WTC11 (cell line): ENCODE results near the gene DUSP11. TPM values are rescaled to one million over a fixed set of nuclear protein-coding genes. Genes with fewer than 3 reads are reported as not detected.
A peak's percentile ranks its signal among the peaks of the same experiment; 100 is the strongest.

ENCODE experiments used
- ATAC-seq: fragments of 200-7000 bp; cut with Tn5 transposase; 2 replicates; pipeline ENCODE4 v1.10.0; 2021; ENCODE audit warnings: mild to moderate bottlenecking, moderate library complexity
- CTCF ChIA-PET: fragments of 300-600 bp; sonication (Branson Sonifier 250); formaldehyde crosslinking; loops from one replicate; lab custom pipeline; 2021; ENCODE audit warnings: antibody characterized with exemption; lab: Charles Lee
- POLR2A ChIA-PET: fragments of 350-600 bp; sonication (Branson Sonifier 250); formaldehyde crosslinking; loops from one replicate; lab custom pipeline; 2021; ENCODE audit warnings: antibody characterized with exemption; lab: Charles Lee
- DNase-seq: peaks from one replicate; pipeline ENCODE4 v3.0.0; 2021; ENCODE audit warnings: low spot score
- H3K27ac Mint-ChIP-seq: 2 replicates; pipeline ENCODE4 v1.8.0; 2021; ENCODE audit warnings: mixed read lengths
- H3K27me3 Mint-ChIP-seq: 2 replicates; pipeline ENCODE4 v1.8.0; 2021; ENCODE audit warnings: low read depth, mild to moderate bottlenecking, moderate library complexity, mixed read lengths
- H3K36me3 Mint-ChIP-seq: 2 replicates; pipeline ENCODE4 v1.8.0; 2021; ENCODE audit warnings: mixed read lengths
- H3K4me1 Mint-ChIP-seq: 2 replicates; pipeline ENCODE4 v1.8.0; 2022; ENCODE audit warnings: mixed read lengths
- H3K4me3 Mint-ChIP-seq: 2 replicates; pipeline ENCODE4 v1.8.0; 2021; ENCODE audit warnings: mild to moderate bottlenecking, moderate library complexity, mixed read lengths
- H3K9me3 Mint-ChIP-seq: 2 replicates; pipeline ENCODE4 v1.8.0; 2021; ENCODE audit warnings: mixed read lengths
- ERG ChIP-seq: fragments of 250-450 bp; sonication (Bioruptor Pico); IDR thresholded peaks from 2 replicates; pipeline ENCODE4 v1.8.0; 2021; ENCODE audit warnings: mild to moderate bottlenecking
- FOXK1 ChIP-seq: sonication (generic); formaldehyde crosslinking; IDR thresholded peaks from 2 replicates; pipeline ENCODE4 v1.8.0; 2022; ENCODE audit warnings: mild to moderate bottlenecking, moderate library complexity, missing genetic modification reagents
- HMGXB4 ChIP-seq: sonication (generic); formaldehyde crosslinking; IDR thresholded peaks from 2 replicates; pipeline ENCODE4 v1.8.1; 2023; ENCODE audit warnings: mild to moderate bottlenecking, moderate library complexity, missing genetic modification reagents
- MLX ChIP-seq: sonication (generic); formaldehyde crosslinking; IDR thresholded peaks from 2 replicates; pipeline ENCODE4 v1.8.1; 2023; ENCODE audit warnings: mild to moderate bottlenecking, missing genetic modification reagents, moderate library complexity
- MYBL2 ChIP-seq: sonication (generic); formaldehyde crosslinking; IDR thresholded peaks from 2 replicates; pipeline ENCODE4 v1.8.1; 2023; ENCODE audit warnings: mild to moderate bottlenecking, moderate library complexity, missing genetic modification reagents
- PRDM15 ChIP-seq: sonication (generic); formaldehyde crosslinking; IDR thresholded peaks from 2 replicates; pipeline ENCODE4 v1.8.0; 2022; ENCODE audit warnings: missing genetic modification reagents
- PREB ChIP-seq: sonication (generic); formaldehyde crosslinking; IDR thresholded peaks from 2 replicates; pipeline ENCODE4 v1.8.1; 2022; ENCODE audit warnings: mild to moderate bottlenecking, missing genetic modification reagents, moderate library complexity, borderline replicate concordance
- SOX15 ChIP-seq: fragments of 250-450 bp; sonication (Bioruptor Pico); IDR thresholded peaks from 2 replicates; pipeline ENCODE4 v1.9.0; 2021; ENCODE audit warnings: mild to moderate bottlenecking
- TEAD1 ChIP-seq: sonication (generic); formaldehyde crosslinking; IDR thresholded peaks from 2 replicates; pipeline ENCODE4 v1.8.0; 2022; ENCODE audit warnings: mild to moderate bottlenecking, missing genetic modification reagents
- TEAD4 ChIP-seq: sonication (generic); formaldehyde crosslinking; IDR thresholded peaks from 2 replicates; pipeline ENCODE4 v1.8.0; 2022; ENCODE audit warnings: mild to moderate bottlenecking, missing genetic modification reagents
- ZNF263 ChIP-seq: sonication (generic); formaldehyde crosslinking; IDR thresholded peaks from 2 replicates; pipeline ENCODE4 v1.8.1; 2022; ENCODE audit warnings: low read depth, mild to moderate bottlenecking, moderate library complexity, missing genetic modification reagents
- ZNF416 ChIP-seq: fragments of 250-450 bp; sonication (Bioruptor Pico); IDR thresholded peaks from 2 replicates; pipeline ENCODE4 v1.9.0; 2021; ENCODE audit warnings: mild to moderate bottlenecking, inconsistent platforms
- ZNF671 ChIP-seq: fragments of 250-450 bp; sonication (Bioruptor Pico); IDR thresholded peaks from 2 replicates; pipeline ENCODE4 v1.8.0; 2021; ENCODE audit warnings: mild to moderate bottlenecking
- ZSCAN18 ChIP-seq: fragments of 250-450 bp; sonication (Bioruptor Pico); IDR thresholded peaks from 2 replicates; pipeline ENCODE4 v2.1.2; 2022; ENCODE audit warnings: mild to moderate bottlenecking, moderate library complexity
- total RNA-seq: library from RNA; stranded (reverse); gene quantifications from 3 replicates; pipeline ENCODE4 v1.2.3, GENCODE V29; 2021
- TF ChIP-seq, protein P1 (sequence below): sonication (generic); formaldehyde crosslinking; IDR thresholded peaks from 2 replicates; pipeline ENCODE4 v1.8.1; 2023; ENCODE audit warnings: mild to moderate bottlenecking, missing genetic modification reagents, moderate library complexity
- TF ChIP-seq, protein P2 (sequence below): fragments of 250-450 bp; sonication (Bioruptor Pico); conservative IDR thresholded peaks from 2 replicates; pipeline ENCODE4 v1.9.0; 2021; ENCODE audit warnings: mild to moderate bottlenecking
- TF ChIP-seq, protein P3 (sequence below): sonication (generic); formaldehyde crosslinking; IDR thresholded peaks from 2 replicates; pipeline ENCODE4 v1.8.1; 2022; ENCODE audit warnings: low read depth, mild to moderate bottlenecking, moderate library complexity, missing genetic modification reagents, borderline replicate concordance

The DUSP11 gene
- total RNA-seq, 1 experiment from 2014 or later: 16.8 TPM

GRCh38 chr2:73746877-73747208, 33.1 kb downstream of the DUSP11 start (continued):
- no peak for TF ChIP-seq ERG (CRISPR knock-in tag)
- no peak for TF ChIP-seq TEAD1 (CRISPR knock-in tag)
- TF ChIP-seq MYBL2 (CRISPR knock-in tag): no peak
- TF ChIP-seq, protein P1, sequence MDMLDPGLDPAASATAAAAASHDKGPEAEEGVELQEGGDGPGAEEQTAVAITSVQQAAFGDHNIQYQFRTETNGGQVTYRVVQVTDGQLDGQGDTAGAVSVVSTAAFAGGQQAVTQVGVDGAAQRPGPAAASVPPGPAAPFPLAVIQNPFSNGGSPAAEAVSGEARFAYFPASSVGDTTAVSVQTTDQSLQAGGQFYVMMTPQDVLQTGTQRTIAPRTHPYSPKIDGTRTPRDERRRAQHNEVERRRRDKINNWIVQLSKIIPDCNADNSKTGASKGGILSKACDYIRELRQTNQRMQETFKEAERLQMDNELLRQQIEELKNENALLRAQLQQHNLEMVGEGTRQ (CRISPR knock-in tag): no peak
- no peak for TF ChIP-seq ZSCAN18 (CRISPR knock-in tag)
- TF ChIP-seq ZNF416: no peak
- no peak for TF ChIP-seq PRDM15

DNA sequence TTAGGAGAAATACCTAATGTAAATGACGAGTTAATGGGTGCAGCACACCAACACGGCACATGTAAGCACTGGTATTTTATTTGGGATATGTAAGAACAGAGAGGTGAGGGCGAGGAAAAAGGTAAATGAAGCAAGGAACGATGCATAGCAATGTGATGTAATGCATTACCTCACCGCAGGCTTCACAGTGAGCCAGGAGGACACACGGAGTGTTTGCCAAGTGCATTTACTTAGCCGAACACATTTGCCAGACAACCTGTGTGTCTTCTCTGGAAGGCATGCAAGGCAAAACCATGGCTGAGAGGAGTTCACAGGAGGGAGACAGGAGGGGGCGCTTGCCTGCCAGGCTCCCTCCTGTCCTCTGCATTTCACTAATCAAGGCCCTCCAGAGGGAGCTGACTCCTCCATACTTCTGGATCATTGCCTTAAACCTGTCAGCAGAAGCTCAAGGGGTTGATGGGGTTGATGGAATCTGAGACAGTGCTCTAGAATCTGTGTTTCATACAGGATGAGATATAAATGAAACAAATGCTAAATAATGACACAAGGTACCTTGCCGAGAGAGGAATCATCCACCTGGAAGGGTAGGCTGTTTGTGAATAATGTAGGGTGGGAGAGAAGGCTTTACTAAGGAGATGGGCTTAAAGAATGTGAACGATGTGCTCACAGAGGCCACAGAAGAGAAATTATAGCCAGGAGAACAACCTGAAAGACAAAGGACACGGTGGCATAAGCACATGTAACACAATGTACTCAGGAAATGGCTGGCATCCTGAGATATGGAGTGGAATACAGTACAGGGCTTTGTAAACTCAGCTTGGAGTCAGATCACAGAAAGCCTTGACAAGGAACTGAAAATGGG, 33.7 kb downstream of the DUSP11 start:
- CTCF ChIA-PET: interaction anchor here (2.4 kb wide), 1 partner anchor 9 kb away, joined by 11 read pairs; the partner anchor contains the start of gene TPRKB
- ATAC-seq (peak; percentile 79), DNase-seq (peak; percentile 15)

DNA sequence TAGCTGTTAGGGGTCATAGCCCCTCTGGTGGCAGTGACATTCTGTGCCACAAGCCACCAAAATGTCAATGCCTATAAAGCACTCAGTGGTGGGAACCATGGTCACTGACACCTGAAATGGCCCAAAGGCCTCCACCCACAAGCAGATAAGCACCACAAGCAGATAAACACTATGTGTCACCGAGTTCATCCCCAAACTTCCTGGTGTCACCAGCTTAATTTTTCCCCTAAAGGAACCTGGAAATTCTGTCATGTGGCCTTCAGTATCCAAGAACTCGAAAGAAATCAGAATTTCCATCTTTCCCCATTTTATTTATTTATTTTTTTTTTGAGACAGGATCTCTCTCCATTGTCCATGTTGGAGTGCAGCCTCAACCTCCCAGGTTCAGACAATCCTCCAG, 39.1 kb downstream of the DUSP11 start:
- H3K27ac Mint-ChIP-seq: no peak overlapping the region
- H3K27me3 Mint-ChIP-seq: peaks cover 67% of the 10 kb centered on the region
- H3K36me3 Mint-ChIP-seq: peaks cover 11% of the 10 kb centered on the region
- H3K4me3 Mint-ChIP-seq: no peak overlapping the region
- ChIA-PET CTCF (no interaction called here), POLR2A (no interaction called here)
- ATAC-seq (no peak), DNase-seq (no peak)
- peaks cover 24% of the 10 kb centered on the region for H3K9me3 Mint-ChIP-seq
- H3K4me1 Mint-ChIP-seq: peaks cover 6% of the 10 kb centered on the region
- TF ChIP-seq SOX15 (CRISPR knock-in tag): no peak
- TF ChIP-seq, protein P2, sequence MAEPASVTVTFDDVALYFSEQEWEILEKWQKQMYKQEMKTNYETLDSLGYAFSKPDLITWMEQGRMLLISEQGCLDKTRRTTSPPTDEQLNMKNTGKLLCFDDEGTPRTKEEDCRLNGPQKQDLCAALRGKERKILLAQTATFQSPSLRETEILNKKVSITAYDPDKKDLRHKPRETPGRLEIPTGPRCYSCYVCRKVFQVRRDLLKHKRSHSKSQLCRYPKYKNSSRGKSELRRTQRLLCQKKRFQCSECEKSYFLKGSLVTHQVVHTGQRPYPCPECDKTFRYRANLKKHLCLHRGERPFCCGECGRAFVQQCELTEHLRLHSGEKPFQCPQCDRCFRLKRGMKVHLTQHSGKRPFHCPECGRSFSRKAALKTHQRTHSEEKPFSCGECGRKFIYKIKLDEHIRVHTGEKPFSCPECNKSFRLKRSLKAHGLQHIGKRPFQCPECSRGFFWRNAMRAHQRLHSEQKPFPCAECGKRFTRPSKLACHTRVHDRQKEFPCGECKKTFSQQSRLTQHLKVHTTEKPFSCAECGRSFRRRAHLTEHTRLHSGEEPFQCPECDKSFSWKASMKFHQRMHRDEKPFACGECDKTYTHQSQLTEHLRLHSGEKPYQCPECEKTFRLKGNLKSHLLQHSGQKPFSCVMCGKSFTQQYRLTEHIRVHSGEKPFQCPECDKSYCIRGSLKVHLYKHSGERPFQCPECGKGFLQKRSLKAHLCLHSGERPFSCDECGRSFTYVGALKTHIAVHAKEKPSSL: no peak
- TF ChIP-seq, protein P3, sequence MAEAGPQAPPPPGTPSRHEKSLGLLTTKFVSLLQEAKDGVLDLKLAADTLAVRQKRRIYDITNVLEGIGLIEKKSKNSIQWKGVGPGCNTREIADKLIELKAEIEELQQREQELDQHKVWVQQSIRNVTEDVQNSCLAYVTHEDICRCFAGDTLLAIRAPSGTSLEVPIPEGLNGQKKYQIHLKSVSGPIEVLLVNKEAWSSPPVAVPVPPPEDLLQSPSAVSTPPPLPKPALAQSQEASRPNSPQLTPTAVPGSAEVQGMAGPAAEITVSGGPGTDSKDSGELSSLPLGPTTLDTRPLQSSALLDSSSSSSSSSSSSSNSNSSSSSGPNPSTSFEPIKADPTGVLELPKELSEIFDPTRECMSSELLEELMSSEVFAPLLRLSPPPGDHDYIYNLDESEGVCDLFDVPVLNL (CRISPR knock-in tag): no peak
- no peak for TF ChIP-seq ZNF671
- TF ChIP-seq MLX (CRISPR knock-in tag): no peak
- TF ChIP-seq HMGXB4 (CRISPR knock-in tag): no peak
- TF ChIP-seq FOXK1: no peak

More for the DNA sequence above, 33.7 kb downstream of the DUSP11 start:
- Mint-ChIP-seq H3K27me3 (peaks cover 27% of the 10 kb centered on the region), H3K4me1 (peaks cover 5% of the 10 kb centered on the region; the same call in 1 of the 2 replicates), H3K9me3 (peaks cover 10% of the 10 kb centered on the region; the same call in 1 of the 2 replicates), H3K4me3 (no peak overlapping the region), H3K36me3 (peaks cover 11% of the 10 kb centered on the region), H3K27ac (no peak overlapping the region)
- POLR2A ChIA-PET: no interaction called here
- TF ChIP-seq PREB (CRISPR knock-in tag): no peak
- TF ChIP-seq TEAD4 (CRISPR knock-in tag): no peak
- no peak for TF ChIP-seq ZNF263
